Stimulated activated naive CD8-positive, alpha-beta T cell treated with anti-CD3 and anti-CD28 coated beads, Interleukin-15, Interleukin-2, amounts not matched to agents 100 U/mL and 50 U/mL, for 24 hours (primary cell): ENCODE results near the gene CCDC158.
"Not testable (repeated sequence)": the region's sequence is repeated elsewhere in the genome, so short reads cannot be mapped to it uniquely, and the experiment has no call there.

Experiments used
- ATAC-seq: fragments of 150-1000 bp; cut with Tn5 transposase; one replicate; pipeline ENCODE4 v1.10.0; 2021
- DNase-seq: peaks from one replicate; pipeline ENCODE4 v3.0.0; 2021

The CCDC158 gene

GRCh38 chr4:76420762-76421581 lies at the start of gene CCDC158:
Gene CCDC158 (minus strand): TSS chr4:76421141. CDS start chr4:76403207, 17,934 bp downstream.
- ATAC-seq (peak; percentile 9), DNase-seq (peak; percentile 19)

- DNase-seq (no peak), ATAC-seq (no peak)
Observed at GRCh38 chr4:76470532-76470931, 49.6 kb upstream of the CCDC158 start.

GRCh38 chr4:76470064-76470463 lies 49.1 kb upstream of the CCDC158 start:
- DNase-seq (no peak), ATAC-seq (no peak)

GRCh38 chr4:76463568-76463967 lies 42.6 kb upstream of the CCDC158 start:
- no peak for DNase-seq
- no peak for ATAC-seq

- ATAC-seq (no peak), DNase-seq (no peak)
Observed at GRCh38 chr4:76459291-76459723, 38.4 kb upstream of the CCDC158 start.

- DNase-seq = no peak
- ATAC-seq = no peak
Observed at GRCh38 chr4:76458825-76459224, 37.9 kb upstream of the CCDC158 start.

- DNase-seq (no peak), ATAC-seq (no peak)
Observed at GRCh38 chr4:76458297-76458696, 37.4 kb upstream of the CCDC158 start.

- ATAC-seq = no peak
- DNase-seq = no peak
Observed at GRCh38 chr4:76457885-76458284, 36.9 kb upstream of the CCDC158 start.

- not testable (repeated sequence) for DNase-seq, ATAC-seq
Observed at GRCh38 chr4:76454073-76454472, 33.1 kb upstream of the CCDC158 start.

- ATAC-seq = no peak
- DNase-seq = no peak
Observed at GRCh38 chr4:76453232-76453631, 32.3 kb upstream of the CCDC158 start.

GRCh38 chr4:76449833-76450232 lies 28.9 kb upstream of the CCDC158 start:
- no peak for DNase-seq

GRCh38 chr4:76449362-76449767 lies 28.4 kb upstream of the CCDC158 start:
- DNase-seq = no peak
- ATAC-seq = no peak

More at GRCh38 chr4:76449833-76450232, 28.9 kb upstream of the CCDC158 start:
- ATAC-seq = no peak

GRCh38 chr4:76448211-76448610 lies 27.3 kb upstream of the CCDC158 start:
- DNase-seq = no peak
- no peak for ATAC-seq

- no peak for DNase-seq
- ATAC-seq = no peak
Observed at GRCh38 chr4:76447393-76447851, 26.5 kb upstream of the CCDC158 start.

GRCh38 chr4:76445911-76446310 lies 25.0 kb upstream of the CCDC158 start:
- ATAC-seq (no peak), DNase-seq (no peak)

GRCh38 chr4:76443376-76443775 lies 22.4 kb upstream of the CCDC158 start:
- ATAC-seq = no peak

GRCh38 chr4:76442807-76443206 lies 21.9 kb upstream of the CCDC158 start:
- no peak for ATAC-seq

More at GRCh38 chr4:76443376-76443775, 22.4 kb upstream of the CCDC158 start:
- no peak for DNase-seq

GRCh38 chr4:76441881-76442280 lies 20.9 kb upstream of the CCDC158 start:
- ATAC-seq = no peak
- DNase-seq = no peak

More at GRCh38 chr4:76442807-76443206, 21.9 kb upstream of the CCDC158 start:
- DNase-seq = no peak

- ATAC-seq (no peak), DNase-seq (no peak)
Observed at GRCh38 chr4:76439491-76439890, 18.6 kb upstream of the CCDC158 start.

GRCh38 chr4:76435528-76436319 lies 14.8 kb upstream of the CCDC158 start:
- DNase-seq (no peak), ATAC-seq (no peak)

- DNase-seq = no peak
- ATAC-seq = no peak
Observed at GRCh38 chr4:76434901-76435527, 14.1 kb upstream of the CCDC158 start, which contains the start of gene SHROOM3. Gene SHROOM3 (plus strand): TSS chr4:76435229. CDS start chr4:76436053, 824 bp downstream.
